GM12878 (cell line): ENCODE measurements around the gene PMPCA. TPM values are rescaled to one million over a fixed set of nuclear protein-coding genes. Genes with fewer than 3 reads are reported as not detected.

ENCODE experiments used
- ATAC-seq: fragments of 200-7000 bp; cut with Tn5 transposase; 3 replicates; pipeline ENCODE4 v1.9.1; 2020; ENCODE audit warnings: mild to moderate bottlenecking, moderate library complexity
- BruUV-seq: library from RNA; stranded (reverse); fragments of 400-500 nt; replicated peaks from 2 replicates; lab custom pipeline; 2021; lab: Mats Ljungman, UMichigan
- CTCF ChIA-PET: fragments of 300-600 bp; sonication (Branson Sonifier 250); formaldehyde crosslinking; extraction: SDS; loops from one replicate; lab custom pipeline; 2021; ENCODE audit warnings: inconsistent platforms; lab: Yijun Ruan, JAX
- POLR2A ChIA-PET: fragments of 350-600 bp; formaldehyde crosslinking; extraction: SDS; loops from one replicate; lab custom pipeline; 2021; ENCODE audit warnings: inconsistent platforms; lab: Charles Lee
- RAD21 ChIA-PET: fragments of 300-600 bp; sonication (Branson Sonifier 250); formaldehyde crosslinking; loops from one replicate; lab custom pipeline; 2023; ENCODE audit warnings: antibody characterized with exemption; ENCODE audit not compliant: unreplicated experiment; lab: Charles Lee
- SMC1A ChIA-PET: fragments of 300-600 bp; sonication (Branson Sonifier 250); formaldehyde crosslinking; loops from one replicate; lab custom pipeline; 2023; ENCODE audit not compliant: unreplicated experiment, uncharacterized antibody; lab: Charles Lee
- DNase-seq: peaks from one replicate; pipeline ENCODE4 v3.0.0-alpha.2; 2011; ENCODE audit warnings: low read depth, low spot score
- FAIRE-seq: peaks from 3 replicates; lab custom pipeline; 2011; peaks lifted over from hg19 to GRCh38; lab: Jason Lieb, UNC
- H2AFZ ChIP-seq: 2 replicates; pipeline ENCODE4 v1.6.0; 2011; ENCODE audit warnings: low read depth, low read length, control low read depth; ENCODE audit not compliant: control insufficient read depth
- H3K27ac ChIP-seq: 2 replicates; pipeline ENCODE4 v1.5.1; 2011; ENCODE audit warnings: control low read depth; ENCODE audit not compliant: control insufficient read depth, insufficient read depth
- H3K27me3 ChIP-seq, 2 experiments: replicated peaks in 1 of 2; 2 replicates each; pipeline versions ENCODE4 v1.6.0 to v1.6.1; 2011; ENCODE audit warnings: low read length in 1 of 2; ENCODE audit not compliant: control insufficient read depth in 2 of 2, insufficient read depth in 2 of 2
- H3K36me3 ChIP-seq, 2 experiments: 2 replicates each; pipeline ENCODE4 v1.5.1; 2011; ENCODE audit warnings: low read length in 1 of 2; ENCODE audit not compliant: control insufficient read depth in 2 of 2, insufficient read depth in 2 of 2
- H3K4me1 ChIP-seq: 2 replicates; pipeline ENCODE4 v1.6.1; 2011; ENCODE audit warnings: mild to moderate bottlenecking, low read length, moderate library complexity, mixed read lengths; ENCODE audit not compliant: control insufficient read depth, insufficient read depth
- H3K4me2 ChIP-seq: 2 replicates; pipeline ENCODE4 v1.6.0; 2011; ENCODE audit warnings: control low read depth; ENCODE audit not compliant: control insufficient read depth, insufficient read depth
- H3K4me3 ChIP-seq: fragments of 200-600 bp; sonication (generic); 2 replicates; pipeline ENCODE4 v1.5.1; 2016
- H3K79me2 ChIP-seq: 2 replicates; pipeline ENCODE4 v1.6.0; 2011; ENCODE audit warnings: low read length; ENCODE audit not compliant: control insufficient read depth, insufficient read depth
- H3K9ac ChIP-seq: 2 replicates; pipeline ENCODE4 v1.8.0; 2011; ENCODE audit warnings: low read length, control low read depth, mixed read lengths; ENCODE audit not compliant: control insufficient read depth, insufficient read depth
- H3K9me3 ChIP-seq: replicated peaks from 3 replicates; pipeline ENCODE4 v1.5.1; 2011; ENCODE audit warnings: mild to moderate bottlenecking, low read length; ENCODE audit not compliant: control insufficient read depth, insufficient read depth
- H4K20me1 ChIP-seq: 2 replicates; pipeline ENCODE4 v1.6.0; 2011; ENCODE audit not compliant: control insufficient read depth, insufficient read depth
- KLF5 ChIP-seq: fragments of 450-650 bp; IDR thresholded peaks from 2 replicates; pipeline ENCODE4 v1.6.1; 2014; ENCODE audit warnings: mild to moderate bottlenecking; ENCODE audit not compliant: partially characterized antibody
- POLR2A ChIP-seq: IDR thresholded peaks from 2 replicates; pipeline ENCODE4 v1.6.1; 2011; ENCODE audit warnings: low read depth, mild to moderate bottlenecking, low read length
- SUZ12 ChIP-seq: fragments of 200-600 bp; sonication (generic); IDR thresholded peaks from one replicate; pipeline ENCODE4 v1.6.1; 2018; ENCODE audit warnings: antibody characterized with exemption, mild to moderate bottlenecking; ENCODE audit not compliant: unreplicated experiment
- whole genome bisulfite sequencing: methylation state at CpG from one replicate; pipeline ENCODE4 v1.1.6; 2016; ENCODE audit warnings: low lambda C conversion rate; ENCODE audit not compliant: insufficient replicate concordance, insufficient coverage; ENCODE audit errors: missing lambda C conversion rate; 5-methylcytosine and 5-hydroxymethylcytosine counted together
- in situ Hi-C: fragments of 300-500 bp; cut with MboI; formaldehyde crosslinking; loops from 9 replicates; pipeline ENCODE4 v1.14.3; 2018; ENCODE audit warnings: mixed read lengths
- intact Hi-C: fragments of 100-400 bp; cut with micrococcal nuclease; formaldehyde crosslinking; loops from one replicate; pipeline ENCODE4 v1.14.2; 2022; ENCODE audit not compliant: unreplicated experiment
- polyA plus RNA-seq, 11 experiments: library from polyadenylated mRNA; depleted of rRNA in 4 of 11; unstranded in 6 of 11; stranded (reverse) in 5 of 11; fragments of >200 nt; fragmentation: Nextera tagmentation in 4 of 11; fragmentation: Illumina TruSeq in 1 of 11; extraction: Ambion mirVana in 4 of 11; extraction: Trizol in 1 of 11; gene quantifications; 1 replicate in 1 of 11; 2 replicates in 10 of 11; pipeline versions ENCODE4 v1.2.1 to v1.2.3, GENCODE V29; 2011 to 2016; ENCODE audit warnings: inconsistent platforms in 2 of 11, missing spikeins in 2 of 11, low read depth in 1 of 11
- total RNA-seq, 4 experiments: library from RNA; depleted of rRNA in 3 of 4; stranded (reverse); fragments of >200 nt in 3 of 4; fragmentation: Illumina TruSeq in 1 of 4; extraction: Trizol in 1 of 4; gene quantifications; 2 replicates each; pipeline versions ENCODE4 v1.2.1 to v1.2.3, GENCODE V29; 2013 to 2021
- TF ChIP-seq, protein P1 (sequence below): fragments of 150-350 bp; IDR thresholded peaks from 2 replicates; pipeline ENCODE4 v1.6.1; 2014; ENCODE audit warnings: mild to moderate bottlenecking, low read depth, low read length
- TF ChIP-seq, protein P2 (sequence below): IDR thresholded peaks from 2 replicates; pipeline ENCODE4 v1.6.1; 2011; ENCODE audit warnings: borderline replicate concordance, low read depth, mild to moderate bottlenecking, moderate library complexity, mixed read lengths, low read length; ENCODE audit not compliant: insufficient read depth; ENCODE audit errors: extremely low read length

The PMPCA gene
- total and polyA plus RNA-seq, 10 of the 15 experiments (the other 5 are each of a cell fraction or from before 2014, with no cell fraction given) = 8.1 to 137 (median 75.7) TPM

DNA sequence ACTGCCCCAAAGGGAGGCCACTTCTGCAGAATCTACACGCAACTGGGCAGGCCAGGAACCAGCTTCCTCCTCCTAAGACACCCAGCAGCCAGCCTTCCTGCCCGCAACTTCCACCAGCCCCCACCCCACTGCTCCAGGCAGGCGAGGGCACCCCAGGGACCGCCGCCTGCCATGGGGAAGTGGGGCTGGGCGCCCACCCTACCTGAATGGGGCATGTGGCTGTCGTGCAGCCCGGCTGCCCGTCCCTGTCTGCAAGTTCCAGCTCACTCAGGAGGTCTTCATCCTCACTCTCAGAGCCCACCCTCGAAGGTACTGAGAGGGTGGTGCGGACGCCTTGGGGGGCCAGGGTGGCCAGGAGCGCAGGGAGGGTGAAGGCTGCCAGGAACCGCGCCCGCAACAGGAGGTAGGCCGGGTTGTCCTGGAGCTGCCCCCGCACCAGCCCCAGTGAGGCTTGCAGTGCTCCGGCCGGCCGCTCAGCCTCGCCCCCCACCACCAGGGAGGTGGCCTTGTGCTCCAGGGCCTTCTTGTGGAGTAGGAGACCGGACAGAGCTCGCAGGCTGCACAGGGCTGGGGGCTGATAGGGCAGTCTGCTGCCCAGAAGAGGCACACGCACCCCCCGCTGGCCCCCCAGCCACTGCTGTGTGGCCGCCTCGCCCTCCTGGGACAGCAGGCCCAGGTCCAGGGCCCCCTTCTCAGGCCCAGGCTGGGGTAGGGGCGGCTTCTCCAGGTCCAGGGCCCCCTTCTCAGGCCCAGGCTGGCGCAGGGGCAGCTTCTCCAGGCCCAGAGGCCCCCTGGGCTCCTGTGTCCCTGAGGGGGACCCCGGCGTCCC, 32.9 kb upstream of the PMPCA start:
- ChIA-PET POLR2A (no interaction called here), SMC1A (no interaction called here), CTCF (no interaction called here), RAD21 (no interaction called here)
- no peak for DNase-seq
- H3K4me1 ChIP-seq = no peaks in the 10 kb centered on the region
- H3K9ac ChIP-seq = no peak overlapping the region
- 82% methylated on average over 32 of the region's 32 CpGs for WGBS
- in situ Hi-C loops (no loop called here), intact Hi-C loops (no loop called here)
- H3K79me2 ChIP-seq = no peaks in the 10 kb centered on the region
- no peak overlapping the region for H3K27ac ChIP-seq
- no peaks in the 10 kb centered on the region for H3K27me3 ChIP-seq
- peak; percentile 40 for TF ChIP-seq POLR2A
- TF ChIP-seq, protein P1, sequence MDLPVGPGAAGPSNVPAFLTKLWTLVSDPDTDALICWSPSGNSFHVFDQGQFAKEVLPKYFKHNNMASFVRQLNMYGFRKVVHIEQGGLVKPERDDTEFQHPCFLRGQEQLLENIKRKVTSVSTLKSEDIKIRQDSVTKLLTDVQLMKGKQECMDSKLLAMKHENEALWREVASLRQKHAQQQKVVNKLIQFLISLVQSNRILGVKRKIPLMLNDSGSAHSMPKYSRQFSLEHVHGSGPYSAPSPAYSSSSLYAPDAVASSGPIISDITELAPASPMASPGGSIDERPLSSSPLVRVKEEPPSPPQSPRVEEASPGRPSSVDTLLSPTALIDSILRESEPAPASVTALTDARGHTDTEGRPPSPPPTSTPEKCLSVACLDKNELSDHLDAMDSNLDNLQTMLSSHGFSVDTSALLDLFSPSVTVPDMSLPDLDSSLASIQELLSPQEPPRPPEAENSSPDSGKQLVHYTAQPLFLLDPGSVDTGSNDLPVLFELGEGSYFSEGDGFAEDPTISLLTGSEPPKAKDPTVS = no peak
- TF ChIP-seq SUZ12 = no peak
- TF ChIP-seq, protein P2, sequence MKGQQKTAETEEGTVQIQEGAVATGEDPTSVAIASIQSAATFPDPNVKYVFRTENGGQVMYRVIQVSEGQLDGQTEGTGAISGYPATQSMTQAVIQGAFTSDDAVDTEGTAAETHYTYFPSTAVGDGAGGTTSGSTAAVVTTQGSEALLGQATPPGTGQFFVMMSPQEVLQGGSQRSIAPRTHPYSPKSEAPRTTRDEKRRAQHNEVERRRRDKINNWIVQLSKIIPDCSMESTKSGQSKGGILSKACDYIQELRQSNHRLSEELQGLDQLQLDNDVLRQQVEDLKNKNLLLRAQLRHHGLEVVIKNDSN = peak; percentile 7
- no peak for TF ChIP-seq KLF5
- TF ChIP-seq, all 136 proteins: peak for 2
- no peak overlapping the region for H3K4me2 ChIP-seq
- peaks cover 0 to 24% of the 10 kb centered on the region in 2 experiments; a peak in 3 of 4 replicates for H3K36me3 ChIP-seq
- FAIRE-seq (no peak), ATAC-seq (no peak)
- H2AFZ ChIP-seq = no peak overlapping the region
- H3K9me3 ChIP-seq = no peaks in the 10 kb centered on the region
- no peak overlapping the region for H3K4me3 ChIP-seq
- no peaks in the 10 kb centered on the region for H4K20me1 ChIP-seq
- BruUV-seq = no TSS peak
